AG04449 (cell line): Measurements from ENCODE around the gene MRPS23.
A peak's percentile ranks its signal among the peaks of the same experiment; 100 is the strongest.

Source experiments
- CTCF ChIA-PET: fragments of 350-600 bp; formaldehyde crosslinking; extraction: SDS; loops from one replicate; lab custom pipeline; 2021; ENCODE audit warnings: antibody characterized with exemption; lab: Yijun Ruan, JAX
- POLR2A ChIA-PET: fragments of 400-600, 350-600 bp; formaldehyde crosslinking; extraction: SDS; loops from one replicate; lab custom pipeline; 2020; ENCODE audit warnings: antibody characterized with exemption, inconsistent platforms; lab: Yijun Ruan, JAX
- DNase-seq: peaks from one replicate; pipeline ENCODE4 v3.0.0-alpha.2; 2010; ENCODE audit warnings: low read depth, low spot score
- H3K4me3 ChIP-seq: 2 replicates; pipeline ENCODE4 v1.5.1; 2011; ENCODE audit warnings: low read depth, mild to moderate bottlenecking, control low read depth, low read length
- CTCF ChIP-seq: IDR thresholded peaks from one replicate; pipeline ENCODE4 v1.5.1; 2011; ENCODE audit warnings: mild to moderate bottlenecking, moderate library complexity, low read length, control low read depth, inconsistent platforms; ENCODE audit not compliant: insufficient read depth; ENCODE audit errors: missing control alignments

Gene MRPS23

GRCh38 chr17:57892820-57893595, 43.2 kb upstream of the MRPS23 start:
- TF ChIP-seq CTCF, result no peak
- H3K4me3 ChIP-seq, result peak overlapping the region; percentile 25
- peak; percentile 97 for DNase-seq
- CTCF ChIA-PET, result interaction anchor here (0.8 to 7.5 kb wide), 26 partner anchors 7 to 107 kb away, joined by 3 to 128 read pairs (median 8); no protein-coding TSS in a partner anchor
- POLR2A ChIA-PET, result interaction anchor here (0.6 to 3.7 kb wide), 11 partner anchors 10 to 95 kb away, joined by 3 to 23 read pairs (median 4); partner anchors contain the start of genes CUEDC1 and VEZF1

- no peak overlapping the region for H3K4me3 ChIP-seq
- peak; percentile 98 for TF ChIP-seq CTCF
- ChIA-PET POLR2A (interaction anchor here (0.6 to 3.7 kb wide), 10 partner anchors 10 to 96 kb away, joined by 3 to 23 read pairs (median 4); partner anchors contain the start of genes CUEDC1 and VEZF1), CTCF (interaction anchor here (0.6 to 7.5 kb wide), 31 partner anchors 8 to 115 kb away, joined by 3 to 128 read pairs (median 6); partner anchors contain the start of gene SRSF1)
- no peak for DNase-seq
These were observed 42.4 kb upstream of the MRPS23 start for GRCh38 chr17:57892146-57892819.

- no peak for DNase-seq
- no peak overlapping the region for H3K4me3 ChIP-seq
- POLR2A ChIA-PET, result interaction anchor here (3.7 kb wide), 1 partner anchor 11 kb away, joined by 23 read pairs; no protein-coding TSS in a partner anchor
- no peak for TF ChIP-seq CTCF
- CTCF ChIA-PET, result interaction anchor here (0.6 to 7.5 kb wide), 18 partner anchors 9 to 109 kb away, joined by 3 to 128 read pairs (median 10); partner anchors contain the start of gene MRPS23
These were observed 41.0 kb upstream of the MRPS23 start for GRCh38 chr17:57890857-57891232.

GRCh38 chr17:57889892-57890856, 40.3 kb upstream of the MRPS23 start:
- H3K4me3 ChIP-seq, result no peak overlapping the region
- CTCF ChIA-PET, result interaction anchor here (1.0 to 7.5 kb wide), 13 partner anchors 10 to 109 kb away, joined by 3 to 128 read pairs (median 15); partner anchors contain the start of gene MRPS23
- TF ChIP-seq CTCF, result no peak
- POLR2A ChIA-PET, result interaction anchor here (3.7 kb wide), 1 partner anchor 11 kb away, joined by 23 read pairs; no protein-coding TSS in a partner anchor
- DNase-seq, result no peak

GRCh38 chr17:57889252-57889651, 39.4 kb upstream of the MRPS23 start:
- no peak for DNase-seq
- POLR2A ChIA-PET, result no interaction called here

More at GRCh38 chr17:57889252-57889651, 39.4 kb upstream of the MRPS23 start:
- no peak for TF ChIP-seq CTCF
- H3K4me3 ChIP-seq, result no peak overlapping the region
- CTCF ChIA-PET, result interaction anchor here (2.1 to 7.5 kb wide), 6 partner anchors 11 to 110 kb away, joined by 11 to 128 read pairs (median 35); no protein-coding TSS in a partner anchor
